Measurements from ENCODE around the gene RC3H2. TPM values are rescaled to one million over a fixed set of nuclear protein-coding genes. Genes with fewer than 3 reads are reported as not detected.

The RC3H2 gene
- total and polyA plus RNA-seq, 11 donors = 11.7 to 52.2 (median 44.3) TPM

DNA sequence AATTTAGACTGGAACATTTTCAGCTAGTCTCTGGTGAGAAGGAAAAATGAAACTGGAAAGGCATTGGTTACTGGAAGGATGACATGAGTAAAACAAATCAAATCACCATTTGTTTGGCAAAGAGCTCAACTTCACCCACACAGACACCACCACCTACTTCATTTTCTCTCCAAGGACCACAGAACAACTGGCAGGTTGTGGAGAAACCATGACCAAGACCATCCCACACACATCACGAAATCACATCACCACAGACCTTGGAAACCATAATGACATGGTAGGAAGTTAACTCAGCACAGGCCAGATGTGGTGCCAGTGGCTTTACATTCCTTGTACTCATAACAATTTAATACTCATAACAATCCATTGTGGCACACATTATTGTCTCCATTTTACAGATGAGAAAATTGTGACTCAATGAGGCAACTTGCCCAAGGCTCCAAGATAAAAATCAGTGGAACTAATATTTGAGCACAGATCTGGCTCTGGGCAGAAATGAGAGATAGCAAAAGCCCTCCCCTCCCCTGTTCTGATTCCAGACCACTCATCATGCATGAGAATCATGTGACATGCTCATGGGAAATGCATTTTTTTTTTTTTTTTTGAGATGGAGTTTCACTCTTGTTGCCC, 97.8 kb downstream of the RC3H2 start:
- peaks cover 0 to 2% (median 0%) of the 10 kb centered on the region in 12 donors for H3K9me3 ChIP-seq
- no peaks in the 10 kb centered on the region for H3K27me3 ChIP-seq
- WGBS, 4 donors = 67 to 100% (median 76%) methylated on average over 1 of the region's 1 CpG
- DNase-seq (no peak), ATAC-seq (peak in 1 of 4 donors; percentile 12)
- H3K36me3 ChIP-seq = no peaks in the 10 kb centered on the region
- no peak for TF ChIP-seq POLR2A (IDR thresholded peaks at IDR 0.05)
- TF ChIP-seq, protein P1, sequence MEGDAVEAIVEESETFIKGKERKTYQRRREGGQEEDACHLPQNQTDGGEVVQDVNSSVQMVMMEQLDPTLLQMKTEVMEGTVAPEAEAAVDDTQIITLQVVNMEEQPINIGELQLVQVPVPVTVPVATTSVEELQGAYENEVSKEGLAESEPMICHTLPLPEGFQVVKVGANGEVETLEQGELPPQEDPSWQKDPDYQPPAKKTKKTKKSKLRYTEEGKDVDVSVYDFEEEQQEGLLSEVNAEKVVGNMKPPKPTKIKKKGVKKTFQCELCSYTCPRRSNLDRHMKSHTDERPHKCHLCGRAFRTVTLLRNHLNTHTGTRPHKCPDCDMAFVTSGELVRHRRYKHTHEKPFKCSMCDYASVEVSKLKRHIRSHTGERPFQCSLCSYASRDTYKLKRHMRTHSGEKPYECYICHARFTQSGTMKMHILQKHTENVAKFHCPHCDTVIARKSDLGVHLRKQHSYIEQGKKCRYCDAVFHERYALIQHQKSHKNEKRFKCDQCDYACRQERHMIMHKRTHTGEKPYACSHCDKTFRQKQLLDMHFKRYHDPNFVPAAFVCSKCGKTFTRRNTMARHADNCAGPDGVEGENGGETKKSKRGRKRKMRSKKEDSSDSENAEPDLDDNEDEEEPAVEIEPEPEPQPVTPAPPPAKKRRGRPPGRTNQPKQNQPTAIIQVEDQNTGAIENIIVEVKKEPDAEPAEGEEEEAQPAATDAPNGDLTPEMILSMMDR (IDR thresholded peaks at IDR 0.05) = no peak
- peaks cover 0 to 4% (median 0%) of the 10 kb centered on the region in 12 donors for H3K4me1 ChIP-seq
- H3K4me3 ChIP-seq = no peak overlapping the region
- H3K27ac ChIP-seq = no peak overlapping the region
- intact Hi-C loops (cut with DNase I) = loop anchor here in 5 of 10 donors (5.0 to 10.0 kb wide), 5 partner anchors 340 to 710 kb away; partner anchors contain the start of gene PTGS1 (in 2 of the 5)

DNA sequence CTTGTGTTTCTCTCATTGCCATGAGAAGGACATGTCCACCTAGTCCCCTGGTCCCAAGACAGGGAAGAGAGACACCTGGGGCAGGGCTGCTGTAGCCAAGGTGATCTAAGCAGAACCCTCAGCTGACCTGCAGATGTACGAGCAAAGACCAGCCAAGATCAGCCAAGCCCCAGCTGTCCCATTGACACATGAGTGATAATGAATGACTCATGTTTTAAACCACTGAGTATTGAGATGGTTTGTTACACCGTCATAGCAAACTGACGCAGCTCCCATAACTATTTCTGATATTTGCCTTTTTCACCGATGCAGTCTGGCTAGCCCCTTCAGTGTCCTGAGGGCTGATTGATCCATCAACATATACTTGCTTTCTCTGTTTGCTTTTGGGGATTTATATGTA, 98.5 kb downstream of the RC3H2 start:
- no peak for DNase-seq
- WGBS, 4 donors = 83 to 91% (median 88%) methylated on average over 4 of the region's 4 CpGs
- Histone ChIP-seq H3K9me3 (peaks cover 0 to 2% (median 0%) of the 10 kb centered on the region in 12 donors), H3K4me3 (no peak overlapping the region), H3K36me3 (no peaks in the 10 kb centered on the region), H3K27ac (no peak overlapping the region), H3K4me1 (peaks cover 0 to 4% (median 0%) of the 10 kb centered on the region in 12 donors), H3K27me3 (no peaks in the 10 kb centered on the region)
- no peak for ATAC-seq
- TF ChIP-seq, protein P1 (IDR thresholded peaks at IDR 0.05) = no peak
- no peak for TF ChIP-seq POLR2A (IDR thresholded peaks at IDR 0.05)
- intact Hi-C loops (cut with DNase I) = loop anchor here in 5 of 10 donors (5.0 to 10.0 kb wide), 5 partner anchors 339 to 709 kb away; partner anchors contain the start of gene PTGS1 (in 2 of the 5)

DNA sequence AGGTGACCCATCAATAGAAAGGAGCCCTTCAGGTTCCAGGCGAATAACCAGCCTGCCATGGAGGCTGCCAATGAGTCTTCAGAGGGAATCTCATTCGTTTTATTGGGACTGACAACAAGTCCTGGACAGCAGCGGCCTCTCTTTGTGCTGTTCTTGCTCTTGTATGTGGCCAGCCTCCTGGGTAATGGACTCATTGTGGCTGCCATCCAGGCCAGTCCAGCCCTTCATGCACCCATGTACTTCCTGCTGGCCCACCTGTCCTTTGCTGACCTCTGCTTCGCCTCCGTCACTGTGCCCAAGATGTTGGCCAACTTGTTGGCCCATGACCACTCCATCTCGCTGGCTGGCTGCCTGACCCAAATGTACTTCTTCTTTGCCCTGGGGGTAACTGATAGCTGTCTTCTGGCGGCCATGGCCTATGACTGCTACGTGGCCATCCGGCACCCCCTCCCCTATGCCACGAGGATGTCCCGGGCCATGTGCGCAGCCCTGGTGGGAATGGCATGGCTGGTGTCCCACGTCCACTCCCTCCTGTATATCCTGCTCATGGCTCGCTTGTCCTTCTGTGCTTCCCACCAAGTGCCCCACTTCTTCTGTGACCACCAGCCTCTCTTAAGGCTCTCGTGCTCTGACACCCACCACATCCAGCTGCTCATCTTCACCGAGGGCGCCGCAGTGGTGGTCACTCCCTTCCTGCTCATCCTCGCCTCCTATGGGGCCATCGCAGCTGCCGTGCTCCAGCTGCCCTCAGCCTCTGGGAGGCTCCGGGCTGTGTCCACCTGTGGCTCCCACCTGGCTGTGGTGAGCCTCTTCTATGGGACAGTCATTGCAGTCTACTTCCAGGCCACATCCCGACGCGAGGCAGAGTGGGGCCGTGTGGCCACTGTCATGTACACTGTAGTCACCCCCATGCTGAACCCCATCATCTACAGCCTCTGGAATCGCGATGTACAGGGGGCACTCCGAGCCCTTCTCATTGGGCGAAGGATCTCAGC, 104.8 kb downstream of the RC3H2 start, which contains the start of gene OR1K1:
TSS of gene OR1K1 (plus strand) at position 58 of the 995 bp plus-strand sequence. CDS start at position 58, 0 bp downstream.
- TF ChIP-seq, protein P1 (IDR thresholded peaks at IDR 0.05) = no peak
- TF ChIP-seq POLR2A (IDR thresholded peaks at IDR 0.05) = no peak
- Histone ChIP-seq H3K4me3 (no peak within 1 kb of the TSS), H3K9me3 (peaks cover 0 to 3% (median 0%) of the 10 kb centered on the region in 12 donors), H3K36me3 (no peaks in the 10 kb centered on the region), H3K4me1 (no peaks in the 10 kb centered on the region), H3K27me3 (no peaks in the 10 kb centered on the region), H3K27ac (no peak within 1 kb of the TSS)
- WGBS, 4 donors = 93 to 95% (median 94%) methylated on average over 26 to 30 of the region's 30 CpGs
- DNase-seq (no peak), ATAC-seq (no peak)
- intact Hi-C loops (cut with DNase I) = loop anchor here in 3 of 10 donors (10.0 kb wide), 3 partner anchors 426 to 676 kb away; partner anchors contain the start of gene PTGS1 (in 2 of the 3)
